GM21786 (cell line): Measurements from ENCODE around the gene SLC7A5.
"Not testable (repeated sequence)": the region's sequence is repeated elsewhere in the genome, so short reads cannot be mapped to it uniquely, and the experiment has no call there.

ENCODE experiments used
- ATAC-seq: cut with Tn5 transposase; IDR thresholded peaks from one replicate; pipeline ENCODE4 v1.9.1; 2021; ENCODE audit not compliant: unreplicated experiment

SLC7A5 gene

GRCh38 chr16:87862597-87863326, 6.5 kb downstream of the SLC7A5 start:
- ATAC-seq, result not testable (repeated sequence)

DNA sequence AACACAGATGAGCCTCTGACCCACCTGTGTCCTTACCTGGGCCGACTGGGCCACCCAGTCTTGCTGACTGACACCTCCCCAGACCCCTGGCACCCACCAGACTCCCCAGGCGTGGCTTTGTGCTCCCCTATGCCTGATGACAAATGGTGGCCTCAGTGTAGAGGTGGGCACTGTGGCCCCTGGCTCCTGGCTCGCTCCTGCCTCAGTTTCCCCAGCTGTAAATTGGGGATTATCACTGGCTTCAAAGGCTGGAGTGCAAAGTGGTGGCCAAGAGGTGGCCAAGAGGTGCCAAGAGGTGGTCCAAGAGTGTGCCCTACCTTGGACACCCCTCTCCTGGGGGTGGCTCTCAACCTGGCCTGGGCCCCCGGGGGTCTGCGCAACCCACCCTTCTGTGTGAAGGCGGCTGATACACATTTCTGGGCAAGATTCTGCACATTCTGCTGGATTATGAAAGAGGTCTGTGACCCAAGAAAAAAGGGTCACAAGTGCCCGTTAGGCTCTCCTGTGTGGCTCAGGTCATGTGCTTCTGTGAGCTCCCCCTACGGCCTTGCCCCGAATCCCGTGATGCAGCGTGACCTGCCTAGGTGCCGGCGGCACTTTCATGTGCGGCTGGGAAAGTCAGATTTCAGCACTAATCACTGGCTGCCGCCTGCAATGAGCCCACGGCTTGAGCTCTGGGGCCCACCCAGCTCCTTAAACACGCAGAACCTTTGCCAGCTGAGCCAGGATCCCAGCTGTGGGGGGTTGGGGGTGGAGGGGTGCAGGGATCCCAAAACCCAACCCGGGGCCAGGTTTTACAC, 7.8 kb downstream of the SLC7A5 start:
- not testable (repeated sequence) for ATAC-seq

GRCh38 chr16:87860553-87861299, 8.6 kb downstream of the SLC7A5 start:
- ATAC-seq, result no peak

GRCh38 chr16:87858151-87858993, 10.9 kb downstream of the SLC7A5 start:
- ATAC-seq, result not testable (repeated sequence)

DNA sequence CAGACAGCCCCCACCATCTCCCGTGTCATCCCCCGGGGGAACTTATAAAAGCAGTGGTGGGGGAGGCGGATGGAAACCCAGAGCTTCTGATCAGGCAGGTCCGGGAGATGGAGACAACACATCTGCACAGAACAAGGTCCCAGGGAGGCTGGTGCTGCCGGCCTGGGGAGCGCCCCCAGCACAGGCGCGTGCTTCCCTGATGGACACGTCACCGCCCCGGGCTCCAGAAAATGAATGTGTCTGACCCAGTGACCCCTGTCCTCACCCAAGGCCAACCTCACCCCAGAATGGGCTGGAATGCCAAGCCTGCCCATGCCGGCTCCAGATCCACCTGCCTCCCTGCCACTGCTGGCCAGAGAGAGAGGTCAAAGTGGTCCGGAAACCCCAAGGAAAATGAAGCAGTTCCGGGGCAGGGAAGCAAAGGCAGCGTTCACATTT, 12.5 kb downstream of the SLC7A5 start:
- no peak for ATAC-seq

DNA sequence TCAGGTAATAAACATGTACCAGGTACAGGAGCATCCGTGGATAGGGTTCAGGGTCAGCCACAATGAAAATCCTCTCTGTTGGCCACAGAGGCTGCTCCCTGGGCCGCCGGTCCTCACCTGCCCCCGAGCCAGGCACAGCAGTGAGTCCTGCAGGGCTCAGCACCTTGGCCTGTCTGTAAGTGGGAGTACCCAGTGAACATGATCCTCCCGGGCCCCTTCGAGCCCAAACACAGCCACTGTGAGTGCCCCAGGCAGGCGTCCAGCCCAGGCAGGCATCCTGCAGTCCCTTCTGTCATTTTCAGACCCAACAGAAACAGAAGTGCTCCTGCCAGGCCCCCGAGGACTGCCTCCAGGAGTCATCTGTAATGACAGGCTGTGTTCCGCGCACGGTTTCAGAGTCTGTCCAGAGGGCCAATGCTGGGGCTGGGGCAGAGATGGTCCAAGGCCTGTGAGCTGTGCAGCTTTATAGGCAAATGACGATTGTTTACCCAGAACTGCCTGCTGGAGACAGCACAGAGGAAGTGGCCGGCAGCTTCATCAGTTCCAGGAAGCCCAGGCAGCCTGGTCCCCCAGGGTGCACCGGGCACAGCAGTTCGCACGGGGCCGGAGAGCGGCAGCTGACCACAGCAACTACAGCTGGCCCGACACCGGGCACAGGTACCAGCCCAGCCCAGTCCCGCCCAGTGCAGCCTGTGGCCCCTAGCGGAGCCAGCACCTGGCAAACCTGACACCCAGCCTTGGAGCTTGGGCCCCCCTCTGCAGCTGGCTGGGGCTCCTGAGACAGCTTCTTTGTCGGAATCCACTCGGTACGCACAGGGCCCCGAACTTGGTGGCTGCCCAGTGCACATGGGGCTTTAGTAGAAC, 13.2 kb downstream of the SLC7A5 start:
- peak; percentile 43 for ATAC-seq

- ATAC-seq, result no peak
These were observed 14.2 kb downstream of the SLC7A5 start for GRCh38 chr16:87854907-87855683.

GRCh38 chr16:87854053-87854906, 15.0 kb downstream of the SLC7A5 start:
- no peak for ATAC-seq

DNA sequence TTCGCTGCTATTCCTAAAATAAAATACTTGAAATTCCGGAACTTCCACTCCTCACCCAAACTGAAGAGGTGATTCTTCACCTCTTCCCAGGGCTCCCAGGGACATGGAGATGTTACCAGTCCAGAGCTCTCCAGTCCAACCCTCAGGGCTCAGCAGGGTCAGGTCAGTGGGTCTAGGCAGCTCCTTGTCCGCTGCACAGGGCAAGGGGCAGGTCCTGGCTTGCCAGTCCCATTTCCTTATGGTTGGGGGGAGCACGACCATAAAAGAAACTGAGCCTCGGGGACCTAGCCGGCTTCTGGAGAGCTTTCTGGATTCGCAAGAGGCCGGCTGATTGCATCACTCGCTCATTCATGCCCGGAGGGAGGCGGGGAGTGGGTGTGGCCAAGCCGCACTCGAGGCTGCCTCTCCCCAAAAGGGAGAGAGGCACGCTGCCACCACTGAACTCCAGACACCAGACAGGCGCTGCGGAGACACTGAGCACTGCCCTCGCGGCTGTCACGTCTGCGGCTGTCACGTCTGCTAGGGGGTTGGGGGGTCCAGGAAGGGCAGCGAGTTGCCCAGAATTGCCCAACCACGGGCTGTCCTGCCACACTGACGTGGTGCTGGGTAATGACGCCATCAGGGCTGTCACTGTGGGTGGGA, 15.8 kb downstream of the SLC7A5 start:
- peak; percentile 54 for ATAC-seq

GRCh38 chr16:87851601-87852000, 17.7 kb downstream of the SLC7A5 start:
- ATAC-seq, result no peak

- no peak for ATAC-seq
These were observed 18.1 kb downstream of the SLC7A5 start for GRCh38 chr16:87851141-87851587.

DNA sequence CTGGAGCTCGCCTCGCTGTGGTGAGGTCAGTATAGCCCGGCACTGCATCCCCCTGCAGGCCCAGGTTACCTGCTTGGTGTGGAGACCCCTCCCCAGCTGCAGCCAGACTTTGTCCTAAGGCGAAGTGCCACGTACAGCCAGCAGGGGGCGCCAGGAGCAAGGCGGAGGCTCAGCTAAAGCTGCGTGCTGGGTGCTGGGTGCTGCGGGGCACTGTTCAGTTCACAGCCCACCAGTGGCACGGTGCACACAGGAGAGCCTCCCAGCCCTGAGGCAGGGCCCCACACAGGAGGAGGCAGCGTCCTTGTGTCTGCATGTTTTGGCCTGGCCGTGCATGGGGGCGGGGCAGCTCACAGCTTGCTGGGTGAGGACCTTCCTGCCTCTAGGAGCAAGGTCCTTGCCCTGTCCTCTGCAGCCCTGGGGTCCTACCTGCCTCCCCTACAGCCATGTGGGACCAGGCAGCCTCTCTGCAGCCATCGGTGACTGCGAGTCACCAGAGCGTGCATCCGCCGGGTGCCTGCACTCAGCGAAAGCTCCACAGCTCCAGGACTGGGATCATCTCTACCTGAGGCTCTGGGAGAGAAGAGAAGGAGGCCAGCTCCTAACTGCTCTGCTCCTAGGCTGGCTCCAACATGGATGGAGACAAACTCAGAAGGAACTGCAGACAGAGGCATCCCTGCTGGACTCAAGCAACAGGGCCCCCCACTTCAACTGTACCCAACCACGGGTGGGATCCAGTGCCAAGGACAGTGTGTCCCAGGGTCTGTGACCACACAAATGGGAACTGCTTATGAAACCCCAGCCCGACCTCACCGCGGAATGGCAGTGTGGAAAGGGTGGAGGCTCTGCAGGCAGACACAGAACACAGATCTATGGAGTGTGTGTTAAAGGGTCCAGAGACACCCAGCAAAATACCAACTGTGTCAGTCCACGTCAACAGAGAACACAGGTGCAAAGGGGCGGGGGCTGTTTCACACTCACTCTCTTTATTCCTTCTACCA, 19.0 kb downstream of the SLC7A5 start:
- ATAC-seq, result no peak

DNA sequence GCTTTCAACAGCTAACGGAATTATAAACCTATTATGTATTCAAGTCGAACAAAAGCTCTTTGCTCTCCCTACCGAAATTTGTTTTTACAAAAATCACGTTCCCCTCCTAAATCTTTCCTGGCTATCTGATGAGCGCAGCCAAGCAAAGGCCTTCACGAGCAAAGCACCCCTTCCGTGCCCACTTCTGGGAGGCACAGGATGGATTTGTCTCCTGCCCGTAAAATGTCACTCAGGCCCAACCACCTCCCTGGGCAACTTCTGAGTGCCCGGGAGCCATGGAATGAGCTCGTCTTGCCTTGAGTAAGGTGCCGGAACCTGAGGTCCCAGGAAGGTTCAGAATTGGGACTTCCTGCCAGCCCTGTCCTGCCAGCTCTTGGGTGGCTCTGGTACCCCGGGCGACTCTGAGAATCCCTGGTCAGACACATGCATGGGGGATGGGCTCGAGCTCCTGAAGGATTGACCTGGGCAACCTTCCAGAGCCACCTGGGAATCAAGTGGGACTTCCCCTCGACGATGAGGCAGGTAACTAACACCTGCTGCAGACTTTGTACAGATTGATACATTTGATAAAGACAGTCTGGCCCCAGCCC, 19.8 kb downstream of the SLC7A5 start:
- no peak for ATAC-seq

DNA sequence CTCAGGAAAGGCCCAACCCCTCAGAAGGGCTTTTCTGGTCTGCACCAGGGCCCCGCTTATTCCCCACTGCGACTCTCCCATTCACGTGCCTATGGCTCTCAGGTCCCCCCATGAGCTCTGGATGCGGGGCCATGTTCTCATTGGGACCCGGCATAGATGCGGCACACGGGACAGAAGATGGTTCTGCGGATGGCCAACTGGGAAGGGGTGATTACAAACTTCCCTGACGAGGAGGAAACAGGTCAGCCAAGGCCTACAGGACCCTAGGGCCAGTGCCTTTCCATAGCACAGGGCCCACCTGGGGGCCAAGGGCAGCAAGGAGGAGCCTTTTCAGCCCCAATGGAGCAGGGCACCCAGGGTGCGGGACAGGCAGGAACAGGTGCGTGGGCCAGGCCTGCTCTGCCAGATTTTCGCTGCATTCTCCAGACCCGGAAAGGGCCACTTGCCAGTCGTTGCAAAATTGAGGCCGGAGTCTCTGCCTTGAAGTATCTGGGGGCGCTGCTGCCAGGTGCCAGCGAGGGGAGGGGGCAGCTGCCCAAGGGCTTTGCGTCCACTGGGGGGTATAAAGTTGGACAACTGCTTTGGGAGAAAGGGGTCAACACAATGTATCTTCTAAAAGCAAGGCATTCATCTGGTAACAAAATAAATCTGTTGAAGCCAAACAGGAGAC, 20.5 kb downstream of the SLC7A5 start:
- no peak for ATAC-seq
